HepG2 (cell line): ENCODE data around the gene SPTSSB. TPM values are rescaled to one million over a fixed set of nuclear protein-coding genes. Genes with fewer than 3 reads are reported as not detected.
A peak's percentile ranks its signal among the peaks of the same experiment; 100 is the strongest.

ENCODE experiments used
- ATAC-seq: fragments of 200-7000 bp; cut with Tn5 transposase; 3 replicates; pipeline ENCODE4 v1.9.1; 2020; ENCODE audit warnings: mild to moderate bottlenecking, moderate library complexity
- BruUV-seq: library from RNA; stranded (reverse); fragments of 400-500 nt; replicated peaks from 2 replicates; lab custom pipeline; 2021; lab: Mats Ljungman, UMichigan
- CTCF ChIA-PET: fragments of 300-600 bp; formaldehyde crosslinking; extraction: SDS; loops from one replicate; lab custom pipeline; 2021; ENCODE audit warnings: low total read pairs, inconsistent platforms, low intra/inter-chr PET ratio; lab: Yijun Ruan, JAX
- POLR2A ChIA-PET: fragments of 350-600 bp; sonication (Branson Sonifier 250); formaldehyde crosslinking; loops from one replicate; lab custom pipeline; 2020; ENCODE audit warnings: antibody characterized with exemption, inconsistent platforms; lab: Yijun Ruan, JAX
- DNase-seq: peaks from one replicate; pipeline ENCODE4 v3.0.0-alpha.2; 2015; ENCODE audit warnings: low spot score
- FAIRE-seq: peaks from 3 replicates; lab custom pipeline; 2011; peaks lifted over from hg19 to GRCh38; lab: Jason Lieb, UNC
- H2AFZ ChIP-seq: one replicate; pipeline ENCODE4 v1.6.1; 2011; ENCODE audit warnings: low read length, inconsistent platforms
- H3K27ac ChIP-seq: fragments of 300-600 bp; 3 replicates; pipeline ENCODE4 v1.8.0; 2011; ENCODE audit warnings: mixed run types, mild to moderate bottlenecking, mixed read lengths, low read length, inconsistent platforms; ENCODE audit not compliant: insufficient read depth; ENCODE audit errors: extremely low read length
- H3K27me3 ChIP-seq, 2 experiments: fragments of 200-600 bp in 1 of 2; 2 replicates in 1 of 2; 3 replicates in 1 of 2; pipeline versions ENCODE4 v1.6.0 to v1.8.0; 2011; ENCODE audit warnings: low read length in 2 of 2, mild to moderate bottlenecking in 2 of 2, moderate library complexity in 2 of 2, inconsistent platforms in 1 of 2; ENCODE audit not compliant: insufficient read depth in 2 of 2, control insufficient read depth in 1 of 2
- H3K36me3 ChIP-seq, 2 experiments: fragments of 200-600 bp in 1 of 2; replicated peaks in 1 of 2; 2 replicates in 1 of 2; 3 replicates in 1 of 2; pipeline versions ENCODE4 v1.5.1 to v1.8.0; 2011; ENCODE audit warnings: low read length in 2 of 2, inconsistent platforms in 1 of 2; ENCODE audit not compliant: insufficient read depth in 2 of 2, control insufficient read depth in 1 of 2
- H3K4me1 ChIP-seq: 2 replicates; pipeline ENCODE4 v1.5.1; 2012; ENCODE audit warnings: low read length, inconsistent platforms; ENCODE audit not compliant: insufficient read depth
- H3K4me2 ChIP-seq: 2 replicates; pipeline ENCODE4 v1.6.0; 2011; ENCODE audit warnings: low read depth, low read length, inconsistent platforms
- H3K4me3 ChIP-seq, 3 experiments: fragments of 200-600 bp in 1 of 3; sonication (generic), shearing (Covaris generic) in 1 of 3; replicated peaks in 1 of 3; 2 replicates each; pipeline ENCODE4 v1.5.1; 2011 to 2016; ENCODE audit warnings: low read length in 3 of 3, inconsistent platforms in 2 of 3, low read depth in 2 of 3, mild to moderate bottlenecking in 2 of 3, control low read depth in 1 of 3, mixed read lengths in 1 of 3; ENCODE audit not compliant: insufficient read depth in 1 of 3
- H3K79me2 ChIP-seq: one replicate; pipeline ENCODE4 v1.6.1; 2011; ENCODE audit warnings: low read length, inconsistent platforms; ENCODE audit not compliant: insufficient read depth
- H3K9ac ChIP-seq: 2 replicates; pipeline ENCODE4 v1.6.0; 2011; ENCODE audit warnings: mild to moderate bottlenecking, low read depth, low read length, inconsistent platforms; ENCODE audit not compliant: insufficient read depth
- H3K9me3 ChIP-seq: 2 replicates; pipeline ENCODE4 v1.5.1; 2012; ENCODE audit warnings: mild to moderate bottlenecking, low read length
- H4K20me1 ChIP-seq: 2 replicates; pipeline ENCODE4 v1.6.0; 2011; ENCODE audit warnings: inconsistent platforms, mild to moderate bottlenecking, low read length, moderate library complexity; ENCODE audit not compliant: insufficient read depth
- CBX2 ChIP-seq, 2 experiments: fragments of 200-600 bp in 1 of 2; sonication (generic); formaldehyde crosslinking in 1 of 2; IDR thresholded peaks; 2 replicates each; pipeline versions ENCODE4 v1.7.0 to v1.8.1; 2018 to 2022; ENCODE audit warnings: low read depth in 2 of 2, low read length in 1 of 2, mild to moderate bottlenecking in 1 of 2, missing genetic modification reagents in 1 of 2
- FOXJ3 ChIP-seq: sonication (generic); formaldehyde crosslinking; IDR thresholded peaks from 2 replicates; pipeline ENCODE4 v1.4.0; 2020; ENCODE audit warnings: missing genetic modification reagents, mild to moderate bottlenecking, borderline replicate concordance
- FOXP4 ChIP-seq: sonication (generic); formaldehyde crosslinking; IDR thresholded peaks from 2 replicates; pipeline ENCODE4 v1.4.0; 2020; ENCODE audit warnings: missing genetic modification reagents
- HMG20A ChIP-seq: IDR thresholded peaks from 2 replicates; pipeline ENCODE4 v1.6.1; 2016; ENCODE audit warnings: borderline replicate concordance
- HNF4A ChIP-seq: sonication (generic); formaldehyde crosslinking; IDR thresholded peaks from 2 replicates; pipeline ENCODE4 v1.4.0; 2020; ENCODE audit warnings: missing genetic modification reagents
- HOXA3 ChIP-seq: sonication (generic); formaldehyde crosslinking; IDR thresholded peaks from 2 replicates; pipeline ENCODE4 v1.5.0; 2020; ENCODE audit warnings: missing genetic modification reagents
- IKZF4 ChIP-seq: sonication (generic); formaldehyde crosslinking; IDR thresholded peaks from 2 replicates; pipeline ENCODE4 v1.5.1; 2020; ENCODE audit warnings: borderline replicate concordance, mild to moderate bottlenecking, low read depth, missing genetic modification reagents; ENCODE audit errors: not compliant biosample characterization
- MIER3 ChIP-seq: IDR thresholded peaks from 2 replicates; pipeline ENCODE4 v1.6.1; 2016; ENCODE audit warnings: missing compliant biosample characterization, borderline replicate concordance
- NKX3-1 ChIP-seq: sonication (generic); formaldehyde crosslinking; IDR thresholded peaks from 2 replicates; pipeline ENCODE4 v1.5.0; 2020; ENCODE audit warnings: missing genetic modification reagents
- TCF7L2 ChIP-seq: IDR thresholded peaks from 2 replicates; pipeline ENCODE4 v1.6.1; 2011; ENCODE audit warnings: mild to moderate bottlenecking, low read depth, low read length, moderate library complexity
- THAP7 ChIP-seq: sonication (generic); formaldehyde crosslinking; IDR thresholded peaks from 2 replicates; pipeline ENCODE4 v1.8.1; 2023; ENCODE audit warnings: mild to moderate bottlenecking, missing genetic modification reagents
- THRA ChIP-seq: sonication (generic); formaldehyde crosslinking; IDR thresholded peaks from 2 replicates; pipeline ENCODE4 v1.4.0; 2020; ENCODE audit warnings: missing genetic modification reagents, borderline replicate concordance
- ZFP90 ChIP-seq: sonication (generic); formaldehyde crosslinking; IDR thresholded peaks from 2 replicates; pipeline ENCODE4 v1.8.0; 2022; ENCODE audit warnings: missing genetic modification reagents, mild to moderate bottlenecking, inconsistent platforms, borderline replicate concordance
- ZKSCAN8 ChIP-seq: IDR thresholded peaks from 2 replicates; pipeline ENCODE4 v1.6.1; 2016; ENCODE audit warnings: borderline replicate concordance, missing genetic modification reagents, missing compliant biosample characterization
- ZMYM3 ChIP-seq: sonication (generic); formaldehyde crosslinking; IDR thresholded peaks from 2 replicates; pipeline ENCODE4 v1.5.1; 2020; ENCODE audit warnings: mild to moderate bottlenecking, missing genetic modification reagents
- ZNF30 ChIP-seq: sonication (generic); formaldehyde crosslinking; IDR thresholded peaks from 2 replicates; pipeline ENCODE4 v1.5.0; 2020; ENCODE audit warnings: mild to moderate bottlenecking, missing genetic modification reagents
- ZNF891 ChIP-seq: sonication (generic); formaldehyde crosslinking; IDR thresholded peaks from 2 replicates; pipeline ENCODE4 v1.5.0; 2020; ENCODE audit warnings: mild to moderate bottlenecking, missing genetic modification reagents
- ZSCAN20 ChIP-seq: sonication (generic); formaldehyde crosslinking; IDR thresholded peaks from 2 replicates; pipeline ENCODE4 v1.4.0; 2020; ENCODE audit warnings: missing genetic modification reagents, mild to moderate bottlenecking, borderline replicate concordance
- WGBS: methylation state at CpG from one replicate; pipeline ENCODE4 v1.1.6; 2017; ENCODE audit warnings: low lambda C conversion rate; 5-methylcytosine and 5-hydroxymethylcytosine counted together
- in situ Hi-C: cut with HindIII; loops from 2 replicates; pipeline ENCODE4 v1.10.0; 2017; ENCODE audit warnings: low pct_unique_long_range_greater_than_20kb; ENCODE audit not compliant: extremely low pct_ligation_motif_present
- intact Hi-C: fragments of 100-400 bp; cut with micrococcal nuclease; formaldehyde crosslinking; loops from one replicate; pipeline ENCODE4 v1.10.0; 2022; ENCODE audit not compliant: unreplicated experiment
- polyA plus RNA-seq, 8 experiments: library from polyadenylated mRNA; depleted of rRNA in 3 of 8; stranded (reverse) in 7 of 8; unstranded in 1 of 8; fragments of >200 nt; fragmentation: Illumina TruSeq in 4 of 8; extraction: Trizol in 4 of 8; gene quantifications; 2 replicates each; pipeline versions ENCODE4 v1.2.1 to v1.2.3, GENCODE V29; 2011 to 2016; ENCODE audit warnings: low read depth in 4 of 8, missing spikeins in 1 of 8, mixed read lengths in 1 of 8; ENCODE audit not compliant: insufficient read depth in 1 of 8
- total RNA-seq, 5 experiments: library from RNA; depleted of rRNA; stranded (reverse); fragments of >200 nt; fragmentation: Illumina TruSeq; extraction: Trizol; gene quantifications; 2 replicates each; pipeline ENCODE4 v1.2.3, GENCODE V29; 2016; ENCODE audit warnings: low read depth in 1 of 5

SPTSSB gene
- total and polyA plus RNA-seq, 2 of the 13 experiments (the other 11 are each of a cell fraction or from before 2014, with no cell fraction given): 0.51 to 2.4 TPM

GRCh38 chr3:161322781-161323568 lies 48.3 kb downstream of the SPTSSB start:
- Histone ChIP-seq H4K20me1 (no peaks in the 10 kb centered on the region), H3K9me3 (peaks cover 17% of the 10 kb centered on the region), H3K27me3 (no peaks in the 10 kb centered on the region), H3K4me1 (peaks cover 47% of the 10 kb centered on the region), H3K79me2 (no peaks in the 10 kb centered on the region), H3K27ac (peak overlapping the region; percentile 83), H3K9ac (peak overlapping the region; percentile 67), H2AFZ (no peak overlapping the region), H3K36me3 (no peaks in the 10 kb centered on the region), H3K4me2 (peak overlapping the region; percentile 75), H3K4me3 (peak overlapping the region in 2 of 3 experiments; percentile 44 to 46; a peak in 2 of 6 replicates)
- ChIA-PET CTCF (no interaction called here), POLR2A (interaction anchor here (1.3 to 2.4 kb wide), 3 partner anchors 14 to 21 kb away, joined by 3 to 9 read pairs (median 7); no protein-coding TSS in a partner anchor)
- in situ Hi-C loops (no loop called here), intact Hi-C loops (no loop called here)
- FAIRE-seq (peak; percentile 63), ATAC-seq (peak; percentile 82), DNase-seq (peak; percentile 90)
- BruUV-seq: no TSS peak
- WGBS: 2% methylated on average over 2 of the region's 2 CpGs
- no peak for TF ChIP-seq IKZF4 (CRISPR knock-in tag)
- TF ChIP-seq ZNF30: no peak
- no peak for TF ChIP-seq ZNF891
- peak; percentile 97 for TF ChIP-seq HMG20A (CRISPR knock-in tag)
- peak; percentile 46 for TF ChIP-seq HNF4A
- TF ChIP-seq ZKSCAN8 (CRISPR knock-in tag): no peak
- peak; percentile 89 for TF ChIP-seq FOXP4
- TF ChIP-seq ZFP90 (CRISPR knock-in tag): no peak
- TF ChIP-seq MIER3 (CRISPR knock-in tag): no peak; the same call in 1 of the 2 replicates
- TF ChIP-seq CBX2 (IDR thresholded peaks at IDR 0.05; ENCODE audit: low read depth, low read length): no peak
- TF ChIP-seq CBX2 (CRISPR knock-in tag; IDR thresholded peaks at IDR 0.05; ENCODE audit: low read depth): no peak
- TF ChIP-seq ZMYM3 (CRISPR knock-in tag): no peak
- 0 out of 2 replicates have a peak, but pooled peaks have one; percentile 67 for TF ChIP-seq TCF7L2
- TF ChIP-seq NKX3-1 (CRISPR knock-in tag): peak; percentile 55; the same call in 1 of the 2 replicates
- TF ChIP-seq ZSCAN20 (CRISPR knock-in tag): no peak
- TF ChIP-seq THRA: peak; percentile 38; the same call in 1 of the 2 replicates
- TF ChIP-seq FOXJ3: peak; percentile 82; the same call in 1 of the 2 replicates
- no peak for TF ChIP-seq THAP7 (CRISPR knock-in tag)
- TF ChIP-seq HOXA3: no peak
